GM18526 (cell line): Measurements from ENCODE around the gene EDNRB.

Experiments used
- POLR2A ChIP-seq: IDR thresholded peaks from 3 replicates; pipeline ENCODE4 v1.6.1; 2011; ENCODE audit not compliant: insufficient read length; ENCODE audit errors: extremely low read depth

The EDNRB gene

GRCh38 chr13:77907666-77908341 is 10.8 kb downstream of the EDNRB start:
- TF ChIP-seq POLR2A, result no peak

GRCh38 chr13:77904031-77904430 is 14.6 kb downstream of the EDNRB start:
- TF ChIP-seq POLR2A, result no peak

GRCh38 chr13:77903435-77903834 is 15.2 kb downstream of the EDNRB start:
- no peak for TF ChIP-seq POLR2A

GRCh38 chr13:77902319-77902963 is 16.2 kb downstream of the EDNRB start:
- TF ChIP-seq POLR2A, result no peak

GRCh38 chr13:77898097-77898496 is 20.5 kb downstream of the EDNRB start:
- TF ChIP-seq POLR2A, result no peak

GRCh38 chr13:77896977-77897376 is 21.7 kb downstream of the EDNRB start:
- TF ChIP-seq POLR2A, result no peak

GRCh38 chr13:77896536-77896935 is 22.1 kb downstream of the EDNRB start:
- TF ChIP-seq POLR2A, result no peak

- no peak for TF ChIP-seq POLR2A
Observed at GRCh38 chr13:77894743-77895142, 23.9 kb downstream of the EDNRB start.

GRCh38 chr13:77893066-77893465 is 25.6 kb downstream of the EDNRB start:
- TF ChIP-seq POLR2A, result no peak

- TF ChIP-seq POLR2A, result no peak
Observed at GRCh38 chr13:77892491-77892890, 26.1 kb downstream of the EDNRB start.

- no peak for TF ChIP-seq POLR2A
Observed at GRCh38 chr13:77891486-77891885, 27.1 kb downstream of the EDNRB start.

GRCh38 chr13:77891041-77891440 is 27.6 kb downstream of the EDNRB start:
- TF ChIP-seq POLR2A, result no peak

- TF ChIP-seq POLR2A, result no peak
Observed at GRCh38 chr13:77883328-77883727, 35.3 kb downstream of the EDNRB start.

- no peak for TF ChIP-seq POLR2A
Observed at GRCh38 chr13:77878190-77878589, 40.4 kb downstream of the EDNRB start.

GRCh38 chr13:77876176-77876575 is 42.5 kb downstream of the EDNRB start:
- no peak for TF ChIP-seq POLR2A

GRCh38 chr13:77874406-77874805 is 44.2 kb downstream of the EDNRB start:
- no peak for TF ChIP-seq POLR2A

GRCh38 chr13:77872995-77873394 is 45.6 kb downstream of the EDNRB start:
- no peak for TF ChIP-seq POLR2A
